GM19438 (cell line): ENCODE results near the gene HAUS8.

Source experiments
- ATAC-seq: cut with Tn5 transposase; IDR thresholded peaks from one replicate; pipeline ENCODE4 v1.9.1; 2021; ENCODE audit warnings: low read depth; ENCODE audit not compliant: unreplicated experiment

HAUS8 gene

DNA sequence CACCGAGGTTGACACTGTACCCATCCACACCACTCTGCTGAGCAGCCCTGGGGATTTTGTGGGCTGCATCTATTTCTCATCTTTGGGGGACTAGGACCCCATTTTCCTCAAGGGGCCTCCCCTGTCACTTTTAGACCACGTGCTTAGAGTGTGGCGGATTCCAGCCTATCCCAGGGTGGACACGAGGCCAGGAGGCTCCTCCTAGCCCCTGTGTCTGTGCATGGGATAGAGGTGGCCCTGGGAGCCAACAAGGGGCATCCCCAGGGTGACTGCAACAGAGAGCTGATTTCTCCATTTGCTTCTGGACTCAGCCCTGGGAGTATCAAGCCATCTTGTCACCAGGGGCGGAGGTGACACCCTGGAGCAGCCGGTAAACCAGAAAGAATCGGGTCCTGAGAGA, 72.8 kb downstream of the HAUS8 start:
- no peak for ATAC-seq

DNA sequence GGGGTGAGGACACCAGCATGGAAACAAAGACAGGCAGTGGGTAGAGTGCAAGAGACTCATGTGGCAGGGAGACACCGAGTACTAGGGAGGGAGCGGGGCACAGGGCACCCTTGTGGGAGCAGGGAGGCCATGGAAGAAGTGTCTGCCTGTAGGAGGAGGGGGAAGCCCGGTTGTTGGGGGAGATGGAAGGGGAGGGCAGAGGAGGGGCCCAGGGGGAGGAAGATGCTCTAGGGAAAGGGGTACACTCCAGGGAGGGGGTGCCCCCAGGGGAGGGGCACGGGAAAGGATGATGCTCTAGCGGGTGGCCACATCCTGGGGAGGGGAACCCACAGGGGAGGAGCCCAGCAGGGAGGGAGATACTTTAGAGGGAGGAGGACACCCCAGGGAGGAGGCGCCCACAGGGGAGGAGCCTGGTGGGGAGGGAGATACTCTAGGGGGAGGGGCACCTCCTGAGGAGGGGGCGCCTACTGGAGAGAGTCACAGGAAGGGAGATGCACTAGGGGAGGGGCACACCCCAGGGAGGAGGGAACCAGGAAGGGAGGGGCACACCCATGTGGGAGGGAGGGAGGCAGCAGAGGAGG, 73.6 kb downstream of the HAUS8 start:
- ATAC-seq: no peak
